Fibroblast of lung (primary cell): ENCODE data around the gene TMEM201. TPM values are rescaled to one million over a fixed set of nuclear protein-coding genes. Genes with fewer than 3 reads are reported as not detected.

Experiments
- DNase-seq, 2 donors: peaks; one replicate each; pipeline versions ENCODE4 v3.0.0 to v3.0.0-alpha.2; 2010; ENCODE audit warnings: low read depth in 2 of 2
- H2AFZ ChIP-seq: 2 replicates; pipeline ENCODE4 v1.5.1; 2012; ENCODE audit warnings: low read length, control low read depth, inconsistent platforms
- H3K27ac ChIP-seq: 2 replicates; pipeline ENCODE4 v1.5.1; 2011; ENCODE audit warnings: low read length, control low read depth; ENCODE audit not compliant: insufficient read depth
- H3K27me3 ChIP-seq: 2 replicates; pipeline ENCODE4 v1.5.1; 2011; ENCODE audit warnings: mild to moderate bottlenecking, low read length; ENCODE audit not compliant: control insufficient read depth, insufficient read depth
- H3K36me3 ChIP-seq: 2 replicates; pipeline ENCODE4 v1.5.1; 2011; ENCODE audit warnings: low read length; ENCODE audit not compliant: control insufficient read depth, insufficient read depth
- H3K4me1 ChIP-seq: 2 replicates; pipeline ENCODE4 v1.5.1; 2011; ENCODE audit warnings: low read length; ENCODE audit not compliant: control insufficient read depth, insufficient read depth; ENCODE audit errors: extremely low read depth
- H3K4me2 ChIP-seq: 2 replicates; pipeline ENCODE4 v1.5.1; 2011; ENCODE audit warnings: low read length, control low read depth; ENCODE audit not compliant: insufficient read depth; ENCODE audit errors: extremely low read depth
- H3K4me3 ChIP-seq, 4 experiments: fragments of 200-600 bp in 1 of 4; sonication (generic) in 1 of 4; replicated peaks in 1 of 4; 2 replicates each; pipeline ENCODE4 v1.5.1; 2011 to 2016; ENCODE audit warnings: low read length in 4 of 4, low read depth in 3 of 4, mild to moderate bottlenecking in 3 of 4, control low read depth in 2 of 4, inconsistent platforms in 1 of 4, mixed read lengths in 1 of 4; ENCODE audit not compliant: insufficient read depth in 1 of 4; ENCODE audit errors: control extremely low read depth in 1 of 4
- H3K79me2 ChIP-seq: 2 replicates; pipeline ENCODE4 v1.5.1; 2012; ENCODE audit warnings: mild to moderate bottlenecking, low read length, inconsistent platforms; ENCODE audit not compliant: control insufficient read depth, insufficient read depth
- H3K9ac ChIP-seq: 2 replicates; pipeline ENCODE4 v1.5.1; 2011; ENCODE audit warnings: mild to moderate bottlenecking, low read length, control low read depth; ENCODE audit not compliant: insufficient read depth
- H3K9me3 ChIP-seq: 2 replicates; pipeline ENCODE4 v1.5.1; 2012; ENCODE audit warnings: low read depth, low read length; ENCODE audit not compliant: control insufficient read depth, insufficient read depth
- H4K20me1 ChIP-seq: 2 replicates; pipeline ENCODE4 v1.5.1; 2011; ENCODE audit warnings: low read length; ENCODE audit not compliant: control insufficient read depth, insufficient read depth; ENCODE audit errors: extremely low read depth
- CTCF ChIP-seq, 2 donors: IDR thresholded peaks in 1 of 2; conservative IDR thresholded peaks in 1 of 2; 1 replicate in 1 of 2; 2 replicates in 1 of 2; pipeline ENCODE4 v1.5.1; 2011 to 2012; ENCODE audit warnings: low read length in 2 of 2, control low read depth in 1 of 2, inconsistent platforms in 1 of 2, low read depth in 1 of 2, mild to moderate bottlenecking in 1 of 2
- EZH2 ChIP-seq: IDR thresholded peaks from 2 replicates; pipeline ENCODE4 v1.5.1; 2012; ENCODE audit warnings: low read length, control low read depth, mild to moderate bottlenecking; ENCODE audit errors: missing control alignments
- polyA plus RNA-seq, 2 donors: library from polyadenylated mRNA; depleted of rRNA in 1 of 2; stranded (reverse) in 1 of 2; unstranded in 1 of 2; fragments of >200 nt; gene quantifications; 2 replicates each; pipeline ENCODE4 v1.2.1, GENCODE V29; 2011 to 2012; ENCODE audit warnings: missing spikeins in 1 of 2
- total RNA-seq: library from RNA; depleted of rRNA; stranded (reverse); fragments of >200 nt; gene quantifications from 2 replicates; pipeline ENCODE4 v1.2.1, GENCODE V29; 2014

TMEM201 gene
- total and polyA plus RNA-seq, 2 donors (not counting 1 experiment from before 2014, with no cell fraction given), result 1.7 to 2.8 TPM

- H3K36me3 ChIP-seq, result no peaks in the 10 kb centered on the region
- TF ChIP-seq CTCF (conservative IDR thresholded peaks at IDR 0.05 in 1 of 2, IDR thresholded peaks at IDR 0.05 in 1 of 2; ENCODE audit: low read depth in 1 of 2, low read length in 2 of 2) (no peak), EZH2 (peak; percentile 41)
- no peak overlapping the region for H3K4me3 ChIP-seq
- H3K79me2 ChIP-seq, result no peaks in the 10 kb centered on the region
- H3K4me2 ChIP-seq, result peak overlapping the region; percentile 3
- H3K9me3 ChIP-seq, result no peaks in the 10 kb centered on the region
- DNase-seq, result no peak
- H3K9ac ChIP-seq, result no peak overlapping the region
- H3K4me1 ChIP-seq, result no peaks in the 10 kb centered on the region
- H2AFZ ChIP-seq, result no peak overlapping the region
- no peak overlapping the region for H3K27ac ChIP-seq
- H4K20me1 ChIP-seq, result no peaks in the 10 kb centered on the region
- H3K27me3 ChIP-seq, result peaks cover 31% of the 10 kb centered on the region
Observed at GRCh38 chr1:9651220-9651564, 62.5 kb downstream of the TMEM201 start.

DNA sequence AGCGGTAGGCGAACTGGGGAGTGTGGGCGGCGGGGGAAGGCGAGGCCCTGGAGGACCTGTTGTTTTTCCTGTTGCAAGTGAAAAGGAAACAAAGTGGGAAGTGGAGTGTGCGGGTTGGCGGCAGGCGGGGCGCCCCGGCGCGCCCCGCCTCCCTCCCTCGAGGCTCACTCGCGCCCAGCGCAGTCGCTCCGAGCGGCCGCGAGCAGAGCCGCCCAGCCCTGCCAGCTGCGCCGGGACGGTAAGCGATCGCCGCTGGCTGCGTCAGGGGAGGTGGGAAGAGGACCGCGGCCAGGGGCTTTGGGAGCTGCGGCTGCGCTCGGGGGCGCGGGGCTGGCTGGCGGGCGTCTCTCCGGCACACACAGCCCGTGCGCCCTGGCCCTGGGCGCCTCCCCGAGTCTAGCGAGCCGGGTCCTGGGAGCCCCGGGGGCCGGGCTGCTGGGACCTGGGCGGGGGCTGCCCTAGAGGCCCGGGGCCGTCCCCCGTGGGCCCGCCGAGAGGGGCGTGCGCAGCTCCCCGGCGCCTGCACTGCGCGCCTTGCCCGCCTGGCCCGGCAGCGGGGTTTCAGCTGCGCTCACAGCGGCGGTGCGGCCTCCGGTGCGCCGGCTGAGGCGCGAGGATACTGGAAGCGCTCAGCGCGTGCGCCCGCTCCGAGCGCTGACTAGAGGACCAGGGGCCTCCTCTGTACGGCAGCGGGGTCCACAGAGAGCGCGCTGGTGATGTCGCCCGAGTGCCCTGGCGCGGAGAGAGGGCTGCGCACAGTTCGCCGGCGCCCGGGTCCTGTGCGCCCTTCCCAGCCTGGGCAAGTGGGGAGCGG is 63.1 kb downstream of the TMEM201 start, which contains the start of gene PIK3CD:
PIK3CD (plus strand) TSS at position 167 of the 814 bp plus-strand sequence. CDS start 58,725 bp downstream, outside the sequence.
- DNase-seq, result peak; percentile 19 to 60
- no peaks in the 10 kb centered on the region for H3K9me3 ChIP-seq
- H3K4me2 ChIP-seq, result peak within 1 kb of the TSS; percentile 35
- no peaks in the 10 kb centered on the region for H3K79me2 ChIP-seq
- H3K27ac ChIP-seq, result no peak within 1 kb of the TSS
- H2AFZ ChIP-seq, result no peak within 1 kb of the TSS
- H3K4me1 ChIP-seq, result no peaks in the 10 kb centered on the region
- H4K20me1 ChIP-seq, result no peaks in the 10 kb centered on the region
- no peaks in the 10 kb centered on the region for H3K36me3 ChIP-seq
- H3K9ac ChIP-seq, result no peak within 1 kb of the TSS
- H3K27me3 ChIP-seq, result peaks cover 31% of the 10 kb centered on the region
- H3K4me3 ChIP-seq, result peak within 1 kb of the TSS in 2 of 4 experiments; percentile 18 to 38
- no peak for TF ChIP-seq CTCF (conservative IDR thresholded peaks at IDR 0.05 in 1 of 2, IDR thresholded peaks at IDR 0.05 in 1 of 2; ENCODE audit: low read depth in 1 of 2, low read length in 2 of 2)
- TF ChIP-seq EZH2, result no peak

DNA sequence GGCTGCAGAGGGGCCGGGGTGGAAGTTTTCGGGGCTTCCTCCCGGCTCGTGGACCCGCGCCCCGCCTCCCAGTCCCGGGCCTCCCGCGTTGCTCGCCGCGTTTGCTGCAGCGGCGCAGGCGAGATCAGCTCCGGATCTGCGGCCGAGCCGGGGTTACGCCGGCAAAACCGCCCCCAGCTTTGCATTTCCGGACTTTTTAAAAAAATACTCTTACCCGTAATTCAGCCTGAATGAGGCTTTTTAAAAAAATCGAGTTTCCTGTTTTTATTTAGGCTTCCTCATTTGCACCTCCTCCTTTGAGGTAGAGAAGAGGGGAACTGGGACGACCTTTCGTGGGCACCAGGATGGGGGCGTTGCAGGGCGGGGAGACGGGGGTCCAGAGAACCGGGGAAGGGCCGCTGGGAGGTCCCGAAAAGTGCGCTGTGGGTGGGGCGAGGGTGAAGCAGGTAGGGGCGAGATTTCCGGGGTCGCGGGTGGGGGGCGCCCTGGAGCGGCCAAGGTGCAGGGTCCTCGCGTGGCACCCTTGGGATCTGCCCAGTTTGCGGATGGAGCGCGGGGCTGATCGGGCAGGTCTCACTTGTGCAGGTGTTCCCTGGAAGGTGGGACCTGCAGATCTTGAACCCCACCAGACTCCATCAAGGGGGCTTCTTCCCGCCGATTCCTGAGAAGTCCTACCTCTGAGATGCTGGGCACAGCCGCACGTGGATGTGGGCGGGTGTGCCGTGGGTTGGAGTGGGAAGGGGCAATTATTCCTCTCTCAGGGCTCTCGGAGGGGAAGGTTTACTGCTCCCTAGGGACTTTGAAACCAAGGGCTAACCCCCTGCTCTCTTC is 63.9 kb downstream of the TMEM201 start:
- Histone ChIP-seq H2AFZ (no peak overlapping the region), H3K9me3 (no peaks in the 10 kb centered on the region), H3K36me3 (no peaks in the 10 kb centered on the region), H3K27me3 (peaks cover 31% of the 10 kb centered on the region), H3K4me1 (no peaks in the 10 kb centered on the region), H3K4me2 (peak overlapping the region; percentile 35), H4K20me1 (no peaks in the 10 kb centered on the region), H3K27ac (no peak overlapping the region), H3K9ac (no peak overlapping the region), H3K4me3 (peak overlapping the region in 2 of 4 experiments; percentile 18 to 38), H3K79me2 (no peaks in the 10 kb centered on the region)
- no peak for DNase-seq
- peak; percentile 24 for TF ChIP-seq EZH2
- no peak for TF ChIP-seq CTCF (conservative IDR thresholded peaks at IDR 0.05 in 1 of 2, IDR thresholded peaks at IDR 0.05 in 1 of 2; ENCODE audit: low read depth in 1 of 2, low read length in 2 of 2)
